NCI-H1930 (cell line): Measurements from ENCODE around the gene TOMM7.
"Not testable (repeated sequence)": the region's sequence is repeated elsewhere in the genome, so short reads cannot be mapped to it uniquely, and the experiment has no call there.

Experiments used
- DNase-seq, 2 experiments: peaks; one replicate each; lab custom pipeline; 2025; lab: John Stamatoyannopoulos, UW

The TOMM7 gene

DNA sequence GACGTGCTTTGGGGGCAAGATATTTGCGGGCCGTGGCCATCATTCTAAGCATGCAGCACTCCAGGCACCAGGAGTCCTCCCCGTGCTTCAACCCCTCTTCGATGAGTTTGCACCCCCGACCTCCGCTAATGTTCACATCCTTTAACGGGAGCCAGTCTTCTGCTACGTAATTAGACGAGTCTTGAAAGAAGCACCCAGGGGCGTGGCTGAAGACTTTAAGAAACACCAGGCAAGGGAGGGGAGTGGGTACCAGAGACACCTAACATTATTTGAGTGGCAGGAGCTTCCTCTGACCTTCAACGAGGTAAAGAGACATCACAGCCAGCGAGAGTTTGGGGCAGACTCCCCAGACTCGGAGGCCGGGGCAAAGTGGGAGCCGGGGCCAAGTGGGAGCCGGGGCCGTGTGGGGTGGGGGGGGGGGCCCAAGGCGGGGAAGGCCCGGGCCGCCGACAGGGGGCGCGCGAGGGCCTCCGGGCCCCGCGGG, 31.1 kb upstream of the TOMM7 start:
- DNase-seq: no peak

DNA sequence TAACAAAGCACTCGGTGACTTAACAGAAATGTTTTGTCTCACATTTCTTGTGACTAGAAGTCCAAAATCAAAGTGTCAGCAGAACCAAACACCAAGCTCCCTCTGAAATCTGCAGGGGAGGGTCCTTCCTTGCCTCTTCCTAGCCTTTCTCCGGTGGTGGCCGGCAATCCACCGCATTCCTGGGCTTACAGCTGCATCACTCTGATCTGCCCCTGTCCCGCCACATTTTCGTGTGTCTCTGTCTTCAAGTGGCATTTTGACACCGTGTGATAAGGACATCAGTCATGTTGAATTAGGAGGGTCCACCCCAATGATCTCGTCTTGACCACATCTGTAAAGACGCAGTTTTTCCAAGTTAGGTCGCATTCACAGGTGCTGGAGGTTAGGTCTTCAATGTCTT, 30.5 kb upstream of the TOMM7 start:
- DNase-seq: no peak

DNA sequence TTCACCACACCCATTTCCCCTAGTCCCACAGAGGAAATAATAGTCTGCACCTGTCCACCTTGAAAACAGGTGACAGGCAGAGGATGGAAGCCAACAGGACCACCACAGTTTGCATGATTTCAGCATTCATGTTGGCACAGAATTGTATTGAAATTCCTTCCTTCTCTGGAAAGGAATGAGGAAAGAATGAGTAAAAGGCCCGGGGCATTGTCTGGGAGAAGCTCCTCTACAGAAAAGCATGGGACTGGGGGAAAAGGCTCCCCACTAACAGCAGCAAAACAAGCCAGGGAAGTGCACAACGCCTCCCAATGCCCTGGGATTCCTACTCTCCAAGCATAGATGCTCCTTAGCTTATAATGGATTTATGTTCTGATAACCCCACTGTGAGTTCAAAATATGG, 28.5 kb upstream of the TOMM7 start:
- no peak for DNase-seq

DNA sequence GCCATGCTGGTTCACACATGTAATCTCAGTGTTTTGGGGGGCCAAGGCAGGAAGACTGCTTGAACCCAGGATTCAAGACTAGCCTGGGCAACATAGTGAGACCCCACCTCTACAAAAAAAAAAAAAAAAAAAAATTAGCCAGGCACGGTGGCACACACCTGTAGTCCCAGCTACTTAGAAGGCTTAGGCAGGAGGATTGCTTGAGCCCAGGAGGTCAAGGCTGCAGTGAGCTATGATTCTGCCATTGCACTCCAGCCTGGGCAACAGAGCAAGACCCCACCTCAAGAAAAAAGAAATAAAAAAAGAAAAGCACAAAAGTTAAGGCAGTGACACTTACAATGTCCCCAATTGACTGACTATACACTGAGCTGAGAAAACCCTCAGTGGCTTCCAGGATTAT, 27.7 kb upstream of the TOMM7 start:
- DNase-seq: not testable (repeated sequence)

DNA sequence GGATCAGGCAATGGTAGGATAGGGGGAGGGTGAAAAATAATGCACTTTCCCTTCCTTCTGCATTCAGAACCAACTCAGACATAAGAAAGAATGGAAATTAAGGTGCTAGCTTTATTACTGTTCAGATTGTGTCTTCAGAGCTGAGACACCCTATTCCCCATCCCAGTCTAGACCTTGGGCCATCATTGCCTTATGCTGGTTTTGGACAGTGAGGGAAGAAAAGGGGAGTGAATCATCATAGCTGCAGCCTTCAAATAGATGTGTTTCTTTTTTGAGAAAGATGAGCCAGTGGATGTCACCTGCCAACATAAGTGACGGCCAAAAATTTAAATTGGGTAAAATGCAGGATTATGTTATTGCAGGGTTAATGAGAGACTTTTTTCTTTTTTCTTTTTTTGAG, 27.0 kb upstream of the TOMM7 start:
- no peak for DNase-seq

DNA sequence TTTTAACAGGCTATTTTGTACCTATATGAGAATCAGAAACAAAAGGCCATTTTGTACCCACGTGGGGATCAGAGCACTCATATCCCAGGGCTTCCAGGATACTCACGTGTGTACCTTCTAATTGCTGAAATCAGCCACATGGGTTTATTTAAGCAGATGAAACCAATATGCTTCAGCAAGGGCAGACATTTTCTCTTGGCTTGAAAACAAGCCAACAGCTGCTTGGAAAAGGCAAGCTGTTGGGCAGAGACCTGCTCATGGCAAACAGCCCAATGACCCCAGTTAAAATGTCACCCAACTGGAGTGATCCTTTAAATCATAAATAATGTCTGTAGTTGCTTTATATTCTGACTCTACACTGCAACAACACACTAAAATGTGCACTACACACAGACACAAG, 26.5 kb upstream of the TOMM7 start:
- no peak for DNase-seq

DNA sequence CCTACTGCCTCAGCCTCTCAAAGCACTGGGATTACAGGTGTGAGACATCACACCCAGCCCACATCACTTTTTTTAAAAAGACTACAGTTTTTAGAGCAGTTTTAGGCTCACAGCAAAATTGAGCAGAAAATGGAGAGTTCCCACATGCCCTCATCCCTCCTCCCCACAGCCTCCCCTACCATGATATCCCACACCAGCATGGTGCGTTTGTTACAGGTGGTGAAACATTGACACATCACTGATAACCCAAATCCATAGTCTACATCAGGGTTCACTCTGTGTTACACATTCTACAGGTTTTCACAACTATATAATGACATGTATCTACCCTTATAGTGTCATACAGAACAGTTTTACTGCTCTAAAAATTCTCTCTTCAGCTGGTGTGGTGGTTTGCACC, 24.3 kb upstream of the TOMM7 start:
- no peak for DNase-seq

DNA sequence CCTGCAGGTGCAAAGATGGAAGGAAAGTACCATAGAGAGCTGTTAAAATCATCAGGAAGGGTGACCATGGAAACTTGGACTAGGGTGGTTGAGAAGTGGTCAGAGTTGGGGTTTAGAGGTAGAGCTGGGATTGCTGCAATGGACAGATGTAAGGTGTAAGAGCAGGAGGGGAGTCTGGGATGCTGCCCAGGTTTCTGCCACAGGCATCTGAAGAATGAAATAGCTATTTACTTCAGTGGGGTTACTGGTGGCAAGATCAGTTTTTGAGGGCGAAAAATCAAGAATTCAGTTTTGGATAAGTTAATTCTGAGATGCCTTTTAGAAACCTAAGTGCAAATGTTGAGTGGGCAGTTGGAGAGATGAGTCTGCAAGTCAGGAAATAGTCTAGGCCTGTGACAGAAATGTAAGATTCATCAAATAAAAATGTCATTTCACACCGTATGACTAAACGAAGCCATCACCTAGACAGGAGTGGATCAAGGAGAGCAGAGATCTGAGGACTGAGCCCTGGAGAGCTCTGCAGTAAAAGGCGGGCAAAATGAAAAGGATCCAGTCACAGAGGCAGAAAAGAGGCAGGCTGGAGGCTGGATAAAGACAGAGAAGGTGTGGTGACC, 22.7 kb upstream of the TOMM7 start:
- no peak for DNase-seq

DNA sequence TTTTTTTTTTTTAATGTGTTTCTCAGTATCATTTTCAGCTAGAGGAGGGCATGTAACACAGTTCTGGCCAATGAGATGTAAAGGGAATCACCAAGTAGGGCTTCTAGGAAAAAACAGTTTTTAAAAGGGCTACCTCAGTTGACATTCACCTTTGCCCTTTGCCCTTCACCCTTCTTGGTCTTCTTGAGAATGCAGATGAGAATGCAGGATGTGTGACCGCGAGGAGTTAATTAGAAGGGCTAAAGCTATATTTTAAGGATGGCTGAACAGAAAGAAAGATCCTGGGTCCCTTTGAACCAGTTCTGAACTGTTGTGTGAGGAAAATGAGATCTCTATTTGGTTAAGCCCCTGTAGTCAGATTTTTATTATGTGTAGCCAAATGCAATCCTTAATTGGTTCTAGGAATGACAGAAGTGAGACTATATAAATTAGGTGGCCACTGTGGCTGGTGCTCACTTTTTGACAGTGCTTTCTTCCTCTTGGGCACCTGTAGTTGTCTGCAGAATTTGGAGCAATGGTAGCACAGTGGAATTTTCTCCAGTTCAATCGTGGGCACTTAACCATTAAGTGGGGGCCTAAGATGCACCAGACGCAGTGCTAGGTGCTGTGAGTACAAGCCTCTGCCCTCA, 21.1 kb upstream of the TOMM7 start:
- DNase-seq: no peak

DNA sequence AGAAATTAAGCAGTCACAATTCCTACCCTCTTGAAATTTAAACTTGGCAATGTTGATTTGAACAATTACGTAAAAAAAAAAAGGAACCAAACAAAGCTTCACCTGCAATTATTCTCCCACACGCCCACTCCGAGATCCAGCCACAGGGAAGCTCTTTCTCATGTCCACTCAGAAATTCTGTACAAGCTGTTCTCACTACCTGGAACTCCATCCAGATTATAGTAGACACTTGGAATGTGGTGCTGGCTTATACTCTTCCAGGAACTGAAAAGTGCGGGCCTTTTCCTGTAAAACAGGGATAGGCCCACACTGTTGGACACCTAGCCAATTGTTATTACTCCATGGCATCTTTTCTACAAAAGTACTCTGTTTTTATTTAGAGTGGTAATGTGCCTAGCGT, 20.3 kb upstream of the TOMM7 start:
- DNase-seq: no peak

DNA sequence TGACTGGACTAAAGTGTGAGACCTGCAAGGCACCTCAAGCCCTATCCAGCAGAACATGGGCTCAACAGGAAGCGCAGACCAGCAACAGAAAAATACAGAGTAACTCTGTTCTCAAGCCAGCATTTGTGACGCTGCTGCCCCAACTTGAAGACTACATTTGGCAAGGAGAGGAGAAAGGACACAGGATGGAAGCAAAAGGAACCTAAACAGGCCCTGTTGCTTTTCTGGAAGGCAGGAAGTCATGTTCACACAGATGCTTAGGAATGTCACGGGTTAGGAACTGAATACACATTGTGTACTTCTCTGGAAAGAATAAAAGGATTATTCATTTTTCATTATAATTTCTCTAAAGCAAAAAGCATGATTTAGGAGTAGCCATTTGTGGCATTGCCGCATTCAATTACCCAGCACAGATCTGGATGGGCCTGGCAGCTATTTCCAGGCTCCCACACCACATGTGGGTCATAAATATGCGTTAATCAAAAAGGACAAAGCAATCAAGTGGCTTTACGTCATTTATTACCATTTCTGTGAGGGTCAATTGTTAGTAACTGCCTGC, 19.8 kb upstream of the TOMM7 start:
- no peak for DNase-seq

DNA sequence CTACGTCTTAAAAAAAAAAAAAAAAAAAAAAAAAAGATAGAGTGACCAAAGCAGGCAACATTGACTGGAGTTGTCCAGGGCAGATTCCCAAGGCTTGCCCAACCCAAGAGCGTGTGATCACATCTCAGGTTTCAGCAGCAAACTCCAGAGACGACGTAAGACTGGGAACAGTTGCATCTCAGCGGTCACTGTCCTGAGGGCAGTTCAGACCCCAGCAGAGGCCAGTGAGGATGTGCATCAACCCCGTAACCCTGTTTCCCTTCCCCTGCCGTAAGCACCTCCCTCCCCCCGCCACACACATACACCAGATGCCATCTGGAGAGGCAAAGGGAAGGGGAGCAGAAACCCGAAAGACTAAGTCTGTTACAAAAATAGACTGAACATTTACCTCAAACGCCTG, 19.3 kb upstream of the TOMM7 start:
- no peak for DNase-seq

DNA sequence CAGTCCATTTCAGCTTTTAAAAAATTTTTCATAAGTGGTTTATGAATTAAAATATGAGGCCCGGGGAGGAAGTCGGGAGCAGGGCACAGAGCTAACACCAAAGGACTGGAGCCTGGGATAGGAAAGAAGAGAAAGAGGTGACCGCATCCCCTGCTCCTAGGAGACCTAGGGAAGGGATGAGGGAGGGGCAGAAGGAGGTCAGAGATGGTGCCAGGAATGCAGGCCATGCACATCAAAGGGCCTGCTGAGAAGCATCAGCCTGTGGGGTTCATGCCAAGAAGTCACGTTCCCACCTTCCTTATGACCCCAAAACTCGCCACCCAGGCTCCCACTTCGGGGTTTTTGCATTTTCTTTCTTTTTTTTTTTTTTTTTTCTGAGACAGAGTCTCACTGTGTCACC, 14.7 kb upstream of the TOMM7 start:
- DNase-seq: no peak

DNA sequence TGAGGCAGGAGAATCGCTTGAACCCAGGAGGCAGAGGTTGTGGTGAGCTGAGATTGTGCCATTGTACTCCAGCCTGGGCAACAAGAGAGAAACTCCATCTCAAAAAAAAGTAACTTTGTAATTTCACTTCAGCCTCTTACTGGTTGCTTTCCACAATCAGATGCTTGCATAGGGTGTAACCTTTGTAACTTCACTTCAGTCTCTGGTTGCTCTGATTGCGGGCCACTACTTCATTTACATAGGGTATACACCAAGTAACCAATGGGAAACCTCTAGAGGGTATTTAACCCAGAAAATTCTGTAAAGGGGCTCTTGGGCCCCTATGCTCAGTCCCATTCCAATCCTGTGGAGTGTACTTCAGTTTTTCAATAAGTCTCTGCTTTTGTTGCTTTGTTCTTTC, 13.9 kb upstream of the TOMM7 start:
- DNase-seq: not testable (repeated sequence)

DNA sequence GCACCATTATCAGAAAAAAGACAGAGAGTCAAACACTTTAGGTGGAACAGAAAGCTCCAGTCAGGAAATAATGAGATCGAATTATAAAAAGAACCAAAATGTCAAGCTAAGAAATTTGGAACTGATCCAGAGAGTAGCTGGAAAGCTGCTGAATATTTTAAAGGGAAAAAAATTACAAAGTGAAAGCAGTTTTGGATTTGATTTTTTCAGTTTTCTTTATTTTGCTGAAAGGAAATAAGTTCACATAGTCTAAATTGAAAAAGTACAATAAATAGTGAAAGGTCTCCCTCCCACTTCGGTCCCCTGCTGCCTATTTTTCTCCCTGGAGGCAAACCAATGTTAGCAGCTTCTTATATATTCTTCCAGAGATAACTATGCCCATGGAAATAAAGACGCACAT, 11.3 kb upstream of the TOMM7 start:
- no peak for DNase-seq

DNA sequence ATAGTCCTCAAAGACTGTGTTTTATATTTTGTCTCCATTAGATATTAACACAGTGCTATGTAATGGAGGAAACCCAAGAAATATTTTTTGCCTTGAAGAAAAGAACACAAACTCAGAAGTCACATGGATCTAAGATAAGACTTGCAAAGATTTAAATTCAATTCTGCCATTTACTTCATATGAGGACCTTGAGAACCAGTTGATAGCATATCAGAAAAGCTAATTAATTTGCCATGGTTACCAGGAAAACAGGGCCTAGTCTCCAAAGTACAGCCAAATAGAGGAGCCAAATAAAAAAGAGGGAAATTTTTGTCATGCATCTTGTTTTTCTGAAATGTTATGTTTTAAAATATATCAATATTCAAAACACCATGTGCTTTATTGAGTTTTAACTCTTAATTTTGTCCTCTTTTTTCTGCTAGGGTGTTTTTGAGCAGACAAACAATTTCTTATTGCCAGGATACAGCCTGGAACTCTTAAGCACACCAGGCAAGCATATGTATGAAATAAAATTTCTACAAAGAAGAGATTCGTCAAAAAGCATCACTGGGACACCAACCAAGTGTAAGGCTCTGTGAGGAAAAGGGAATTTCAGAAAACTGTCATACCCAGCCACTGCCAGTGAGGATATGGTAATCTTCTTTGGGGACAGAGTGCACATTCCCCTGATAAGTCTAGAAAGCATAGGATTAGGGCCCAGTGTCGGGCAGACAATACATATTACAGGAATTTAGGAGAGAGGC, 10.6 kb upstream of the TOMM7 start:
- DNase-seq: no peak

DNA sequence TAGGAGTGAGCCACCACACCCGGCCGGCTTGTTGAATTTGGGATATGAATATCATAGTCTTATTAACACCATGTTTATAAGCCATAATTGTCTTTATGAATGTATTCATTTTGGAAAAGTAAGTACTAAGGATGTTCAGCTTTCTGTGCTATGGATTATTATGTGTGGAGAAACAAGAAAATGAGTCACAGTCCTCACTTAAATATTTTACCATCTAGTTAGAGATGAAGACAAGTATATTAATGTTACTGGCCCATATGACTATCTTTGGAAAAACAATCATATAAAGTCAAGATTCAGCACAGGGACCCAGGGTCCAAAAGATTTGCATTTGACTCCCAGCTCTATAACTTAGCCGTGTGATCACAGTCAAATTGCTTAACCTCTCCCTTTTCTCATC, 9.8 kb upstream of the TOMM7 start:
- DNase-seq: no peak

DNA sequence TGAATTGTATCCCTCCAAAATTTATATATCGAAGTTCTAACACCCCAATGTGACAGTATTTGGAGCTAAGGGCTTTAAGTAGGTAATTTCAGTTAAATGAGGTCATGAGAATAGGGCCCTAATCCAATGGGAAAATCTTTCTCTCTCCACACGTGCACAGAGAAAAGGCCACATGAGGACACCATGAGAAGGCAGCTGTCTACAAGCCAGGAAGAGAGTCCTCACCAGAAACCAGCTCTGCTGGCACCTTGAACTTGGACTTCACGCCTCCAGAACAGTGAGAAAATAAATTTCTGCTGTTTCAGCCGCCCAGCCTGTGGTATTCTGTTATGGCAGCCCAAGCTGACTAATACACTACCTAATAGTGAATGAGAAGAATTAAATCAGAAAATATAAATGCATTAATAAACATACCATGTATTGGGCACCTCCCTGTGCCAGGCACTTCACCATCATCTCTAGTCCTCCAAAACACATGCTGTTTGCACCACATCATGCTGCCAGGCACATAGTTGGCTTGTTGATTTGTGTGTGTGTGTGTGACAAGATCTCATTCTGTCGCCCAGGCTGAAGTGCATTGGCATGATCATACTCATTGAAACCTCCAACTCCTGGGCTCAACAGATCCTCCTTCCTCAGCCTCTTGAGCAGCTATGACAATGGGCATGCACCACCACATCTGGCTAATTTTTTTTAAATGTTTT, 9.1 kb upstream of the TOMM7 start:
- DNase-seq: no peak

DNA sequence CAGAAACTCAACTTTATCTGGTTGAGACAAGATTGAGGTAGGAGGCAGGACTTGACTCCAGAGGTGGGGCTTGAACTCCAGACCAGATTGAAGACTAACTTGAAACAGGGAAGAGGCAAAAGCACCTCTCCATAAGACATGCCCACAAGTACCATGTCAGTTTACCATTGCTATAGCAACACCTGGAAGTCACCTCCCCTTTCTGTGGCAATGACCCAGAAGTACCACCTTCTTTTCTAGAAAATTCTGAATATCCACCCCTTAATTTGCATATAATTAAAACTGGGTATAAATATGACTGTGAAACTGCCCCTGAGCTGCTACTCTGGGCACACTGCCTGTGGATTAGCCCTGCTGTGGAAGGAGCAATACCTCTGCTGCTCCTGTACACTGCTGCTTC, 4.9 kb upstream of the TOMM7 start:
- no peak for DNase-seq

DNA sequence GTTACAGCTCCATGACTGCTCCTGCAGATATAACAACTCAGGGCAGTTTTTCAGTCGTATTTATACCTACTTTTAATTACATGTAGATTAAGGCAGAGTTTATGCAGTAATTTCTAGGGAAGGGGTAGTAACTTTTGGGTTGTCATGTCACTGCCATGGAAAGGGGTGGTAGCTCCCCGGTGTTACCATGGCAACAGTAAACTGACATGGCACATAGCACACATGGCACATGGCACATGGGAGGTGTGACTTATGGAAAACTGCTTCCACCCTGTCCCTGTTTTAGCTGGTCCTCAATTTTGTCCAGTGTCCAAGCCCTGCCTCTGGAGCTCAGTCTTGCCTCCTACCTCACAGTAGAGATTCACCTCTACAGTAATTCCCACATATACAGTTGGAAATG, 3.9 kb upstream of the TOMM7 start:
- no peak for DNase-seq

DNA sequence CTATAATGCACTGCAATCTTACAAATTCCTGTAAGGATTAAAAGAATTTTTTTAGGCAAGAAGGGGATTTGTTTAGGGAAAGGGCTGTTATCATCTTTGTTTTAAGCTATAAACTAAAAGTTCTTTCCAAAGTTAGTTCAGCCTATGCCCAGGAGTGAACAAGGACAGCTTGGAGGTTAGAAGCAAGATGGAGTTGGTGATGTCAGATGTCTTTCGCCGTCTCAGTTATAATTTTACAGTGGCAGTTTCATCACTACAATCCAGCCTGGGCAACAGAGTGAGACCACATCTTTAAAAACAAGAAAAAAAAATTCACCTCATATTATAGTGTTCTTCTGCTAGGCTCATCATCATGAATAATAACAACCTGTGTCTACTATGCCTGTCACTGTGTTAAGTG, 2.1 kb upstream of the TOMM7 start:
- DNase-seq: no peak

DNA sequence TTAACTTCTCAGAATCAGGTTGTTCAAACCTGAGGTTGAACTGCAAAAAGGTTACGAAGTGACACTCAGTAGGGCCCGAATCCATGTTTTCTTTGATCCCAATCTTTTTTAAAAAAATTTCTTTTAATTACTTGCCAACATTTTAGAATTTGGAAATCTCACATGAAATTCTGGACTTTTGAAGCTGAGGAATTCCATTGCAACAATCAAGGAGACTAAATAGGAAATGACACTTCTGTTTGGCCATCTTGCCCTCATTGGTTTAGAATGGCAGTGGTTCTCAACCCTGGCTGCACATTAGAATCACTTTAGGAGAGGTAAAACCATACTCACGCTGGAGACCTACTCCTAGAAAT, 471 bp upstream of the TOMM7 start:
- DNase-seq: no peak
